GM23248 (cell line): ENCODE data around the gene AP1B1. TPM values are rescaled to one million over a fixed set of nuclear protein-coding genes. Genes with fewer than 3 reads are reported as not detected.
A peak's percentile ranks its signal among the peaks of the same experiment; 100 is the strongest.

Experiments
- DNase-seq: peaks from one replicate; pipeline ENCODE4 v3.0.0-alpha.2; 2015
- H2AFZ ChIP-seq: fragments of 200-600 bp; sonication (generic); 2 replicates; pipeline ENCODE4 v1.6.1; 2016; ENCODE audit warnings: antibody characterized with exemption
- H3F3A ChIP-seq: fragments of 200-600 bp; sonication (generic); 2 replicates; pipeline ENCODE4 v1.6.1; 2016; ENCODE audit warnings: mild to moderate bottlenecking, antibody characterized with exemption, mixed run types; ENCODE audit not compliant: insufficient read depth
- H3K27ac ChIP-seq: fragments of 200-600 bp; sonication (generic); 2 replicates; pipeline ENCODE4 v1.5.1; 2016; ENCODE audit warnings: mild to moderate bottlenecking
- H3K27me3 ChIP-seq: fragments of 200-600 bp; sonication (generic); replicated peaks from 2 replicates; pipeline ENCODE4 v1.6.1; 2016; ENCODE audit warnings: mild to moderate bottlenecking; ENCODE audit not compliant: insufficient read depth
- H3K36me3 ChIP-seq: fragments of 200-600 bp; sonication (generic); 2 replicates; pipeline ENCODE4 v1.6.1; 2016; ENCODE audit warnings: low read depth, mild to moderate bottlenecking
- H3K4me1 ChIP-seq: fragments of 200-600 bp; sonication (generic); 2 replicates; pipeline ENCODE4 v1.6.1; 2016; ENCODE audit warnings: mild to moderate bottlenecking; ENCODE audit not compliant: insufficient read depth
- H3K4me2 ChIP-seq: fragments of 200-600 bp; sonication (generic); one replicate; pipeline ENCODE4 v1.6.1; 2016; ENCODE audit warnings: mild to moderate bottlenecking; ENCODE audit not compliant: unreplicated experiment
- H3K4me3 ChIP-seq: fragments of 200-600 bp; sonication (generic); 2 replicates; pipeline ENCODE4 v1.5.1; 2016; ENCODE audit warnings: mild to moderate bottlenecking
- H3K79me2 ChIP-seq: fragments of 200-600 bp; sonication (generic); 2 replicates; pipeline ENCODE4 v1.6.1; 2016; ENCODE audit warnings: mild to moderate bottlenecking; ENCODE audit not compliant: insufficient read depth
- H3K9ac ChIP-seq: fragments of 200-600 bp; sonication (generic); 2 replicates; pipeline ENCODE4 v1.6.1; 2016; ENCODE audit warnings: mild to moderate bottlenecking
- H3K9me2 ChIP-seq: fragments of 200-600 bp; sonication (generic); 2 replicates; pipeline ENCODE4 v1.6.1; 2016; ENCODE audit warnings: mixed run types, mild to moderate bottlenecking, moderate library complexity; ENCODE audit not compliant: insufficient read depth
- H3K9me3 ChIP-seq: fragments of 200-600 bp; sonication (generic); one replicate; pipeline ENCODE4 v1.6.1; 2017; ENCODE audit warnings: low read depth
- H4K20me1 ChIP-seq: fragments of 200-600 bp; sonication (generic); 2 replicates; pipeline ENCODE4 v1.6.0; 2016; ENCODE audit not compliant: insufficient read depth
- EZH2 ChIP-seq: fragments of 200-600 bp; sonication (generic); IDR thresholded peaks from 2 replicates; pipeline ENCODE4 v1.6.1; 2018; ENCODE audit warnings: antibody characterized with exemption, mild to moderate bottlenecking; ENCODE audit not compliant: insufficient read depth, poor library complexity, severe bottlenecking
- EZH2phosphoT487 ChIP-seq: fragments of 200-600 bp; sonication (generic); IDR thresholded peaks from 2 replicates; pipeline ENCODE4 v1.6.1; 2018; ENCODE audit warnings: antibody characterized with exemption, moderate library complexity, mild to moderate bottlenecking, low read depth; ENCODE audit not compliant: insufficient read depth
- WGBS, 2 experiments: methylation state at CpG; one replicate each; pipeline ENCODE4 v1.1.6; 2015 to 2017; ENCODE audit warnings: low lambda C conversion rate in 2 of 2, low coverage in 1 of 2; ENCODE audit errors: missing lambda C conversion rate in 2 of 2; 5-methylcytosine and 5-hydroxymethylcytosine counted together
- in situ Hi-C: fragments of 300-500 bp; cut with MboI; formaldehyde crosslinking; loops from 2 replicates; pipeline ENCODE4 v1.15.0; 2020
- polyA plus RNA-seq: library from polyadenylated mRNA; unstranded; fragments of >200 nt; fragmentation: Nextera tagmentation; extraction: Ambion mirVana; gene quantifications from 2 replicates; pipeline ENCODE4 v1.2.1, GENCODE V29; 2016
- total RNA-seq: library from RNA; depleted of rRNA; stranded (reverse); fragments of >200 nt; shearing (Covaris generic); gene quantifications from 2 replicates; pipeline ENCODE4 v1.2.3, GENCODE V29; 2014

The AP1B1 gene
- total and polyA plus RNA-seq, 2 experiments from 2014 or later = 41.7 to 49.8 TPM

DNA sequence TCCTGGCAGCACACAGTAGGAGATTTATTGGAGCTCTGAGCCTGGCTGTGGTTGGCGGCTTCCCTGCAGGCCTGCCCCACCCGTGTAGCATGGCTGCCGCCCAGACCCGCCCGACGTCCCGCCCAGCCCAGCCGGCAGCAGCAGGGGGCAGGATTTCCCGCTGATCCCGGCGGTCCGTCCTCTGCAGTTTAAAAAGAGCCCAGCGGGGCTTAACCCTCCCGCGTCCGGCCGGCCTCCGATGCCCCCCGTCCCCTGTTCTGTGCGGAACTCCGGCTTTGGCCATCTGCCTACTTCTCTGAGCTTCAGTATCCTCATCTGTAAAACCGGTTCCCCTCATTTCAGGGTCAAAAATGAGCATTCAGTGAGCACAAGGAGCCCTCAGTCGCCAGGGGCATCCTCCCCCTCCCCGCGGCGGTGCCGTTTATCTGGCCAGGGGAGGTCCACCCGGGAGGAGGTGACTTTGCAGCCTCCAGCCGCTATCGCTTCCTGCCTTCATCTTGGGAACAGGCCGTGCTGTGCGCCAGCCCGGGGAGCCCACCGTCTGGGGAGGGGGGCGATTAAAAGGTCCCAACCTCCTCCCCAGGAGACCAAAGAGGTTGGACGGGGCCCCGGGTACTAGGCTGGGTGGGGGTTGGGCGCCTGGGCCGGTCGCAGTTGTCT is 82.1 kb downstream of the AP1B1 start, which contains the start of gene GAS2L1:
Gene GAS2L1, plus strand, starts transcription at position 476 of the 660 bp plus-strand sequence. CDS start 1,456 bp downstream, outside the sequence.
- Histone ChIP-seq H3K9me2 (no peaks in the 10 kb centered on the region), H3K9me3 (no peaks in the 10 kb centered on the region), H2AFZ (peak within 1 kb of the TSS; percentile 98), H3K4me3 (peak within 1 kb of the TSS; percentile 87), H3K4me1 (peaks cover 16% of the 10 kb centered on the region), H3K4me2 (peak within 1 kb of the TSS; percentile 96), H3K27me3 (no peaks in the 10 kb centered on the region), H3K9ac (peak within 1 kb of the TSS; percentile 84), H3K79me2 (peaks cover 24% of the 10 kb centered on the region), H3K27ac (peak within 1 kb of the TSS; percentile 51), H4K20me1 (no peaks in the 10 kb centered on the region), H3K36me3 (no peaks in the 10 kb centered on the region), H3F3A (peaks cover 3% of the 10 kb centered on the region)
- WGBS, 2 experiments = 0 to 1% methylated on average over 26 to 40 of the region's 40 CpGs
- in situ Hi-C loops = no loop called here
- DNase-seq = peak; percentile 94
- TF ChIP-seq EZH2phosphoT487 (no peak), EZH2 (no peak)

DNA sequence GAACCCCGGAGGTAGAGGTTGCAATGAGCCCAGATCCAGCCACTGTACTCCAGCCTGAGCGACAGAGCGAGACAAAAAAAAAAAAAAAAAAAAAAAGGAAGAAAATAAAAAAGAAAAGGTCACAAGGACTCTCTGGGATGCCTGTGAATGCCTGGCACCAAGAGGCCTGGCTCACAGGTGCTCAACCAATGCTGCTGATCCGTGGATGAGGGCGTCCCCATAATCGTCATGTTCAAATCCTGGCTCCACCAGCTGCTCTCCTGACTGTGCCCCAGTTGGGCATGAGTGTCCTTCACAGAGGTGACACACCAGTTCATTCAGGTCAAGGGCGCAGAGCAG is 82.6 kb downstream of the AP1B1 start:
- peaks cover 24% of the 10 kb centered on the region for H3K79me2 ChIP-seq
- in situ Hi-C loops = no loop called here
- no peak overlapping the region for H3K27ac ChIP-seq
- 60 to 66% methylated on average over 7 of the region's 7 CpGs for WGBS, 2 experiments
- no peak overlapping the region for H3K4me3 ChIP-seq
- H3K36me3 ChIP-seq = no peaks in the 10 kb centered on the region
- H3K9me3 ChIP-seq = no peaks in the 10 kb centered on the region
- peaks cover 13% of the 10 kb centered on the region for H3K4me1 ChIP-seq
- H4K20me1 ChIP-seq = no peaks in the 10 kb centered on the region
- H3F3A ChIP-seq = peaks cover 8% of the 10 kb centered on the region
- peak overlapping the region; percentile 98; the same call in 1 of the 2 replicates for H2AFZ ChIP-seq
- TF ChIP-seq EZH2 = no peak
- TF ChIP-seq EZH2phosphoT487 = no peak
- no peaks in the 10 kb centered on the region for H3K9me2 ChIP-seq
- no peak for DNase-seq
- H3K4me2 ChIP-seq = no peak overlapping the region
- H3K27me3 ChIP-seq = no peaks in the 10 kb centered on the region
- H3K9ac ChIP-seq = no peak overlapping the region

DNA sequence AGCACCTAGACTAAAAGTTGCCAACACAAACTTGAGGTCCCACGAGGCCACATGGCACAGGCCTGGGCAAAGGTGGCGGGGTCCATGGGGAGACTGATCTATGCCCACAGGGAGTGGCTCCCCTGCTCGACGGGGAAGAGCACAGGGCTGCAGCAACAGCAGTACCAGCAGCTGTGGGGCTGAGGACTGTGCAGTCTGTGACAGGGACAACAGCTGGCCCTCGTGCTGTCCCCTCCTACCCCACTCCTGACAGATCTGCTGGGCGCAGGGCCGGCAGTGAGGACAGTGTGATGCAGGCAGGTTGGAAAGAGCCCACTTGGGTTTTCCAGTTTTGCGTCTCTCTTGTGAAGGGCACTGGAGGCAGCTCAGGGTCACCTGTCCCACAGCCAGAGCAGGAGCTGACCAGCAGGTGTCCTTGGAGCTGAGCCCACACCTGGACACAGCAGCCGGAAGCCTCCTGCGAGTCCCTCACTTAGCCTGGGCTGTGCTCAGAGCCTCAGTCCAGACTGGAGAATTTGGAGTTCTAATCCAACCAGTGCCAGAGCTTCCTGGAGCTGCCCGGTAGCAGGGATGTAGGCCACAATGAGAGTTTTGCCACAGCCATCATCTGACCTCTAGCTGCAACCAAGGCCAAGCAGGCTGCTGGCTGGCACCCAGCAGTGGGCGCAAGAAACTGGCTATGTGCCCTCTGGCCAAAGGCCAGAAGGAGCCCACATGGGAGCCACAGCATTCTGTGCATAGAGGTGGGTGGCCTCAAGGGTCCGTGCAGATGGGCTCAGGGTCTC is 85.5 kb downstream of the AP1B1 start:
- H3K79me2 ChIP-seq = peaks cover 5% of the 10 kb centered on the region; the same call in 1 of the 2 replicates
- no peaks in the 10 kb centered on the region for H3K9me3 ChIP-seq
- H3K27me3 ChIP-seq = no peaks in the 10 kb centered on the region
- no peaks in the 10 kb centered on the region for H3K9me2 ChIP-seq
- no peak overlapping the region for H3K4me2 ChIP-seq
- no peak overlapping the region for H3K4me3 ChIP-seq
- H3K27ac ChIP-seq = no peak overlapping the region
- no peak for DNase-seq
- H3F3A ChIP-seq = peaks cover 30% of the 10 kb centered on the region
- WGBS, 2 experiments = 28 to 29% methylated on average over 11 to 13 of the region's 13 CpGs
- H4K20me1 ChIP-seq = no peaks in the 10 kb centered on the region
- H3K36me3 ChIP-seq = peaks cover 26% of the 10 kb centered on the region
- TF ChIP-seq EZH2 (no peak), EZH2phosphoT487 (no peak)
- H3K9ac ChIP-seq = no peak overlapping the region
- in situ Hi-C loops = no loop called here
- H3K4me1 ChIP-seq = no peaks in the 10 kb centered on the region
- no peak overlapping the region for H2AFZ ChIP-seq

DNA sequence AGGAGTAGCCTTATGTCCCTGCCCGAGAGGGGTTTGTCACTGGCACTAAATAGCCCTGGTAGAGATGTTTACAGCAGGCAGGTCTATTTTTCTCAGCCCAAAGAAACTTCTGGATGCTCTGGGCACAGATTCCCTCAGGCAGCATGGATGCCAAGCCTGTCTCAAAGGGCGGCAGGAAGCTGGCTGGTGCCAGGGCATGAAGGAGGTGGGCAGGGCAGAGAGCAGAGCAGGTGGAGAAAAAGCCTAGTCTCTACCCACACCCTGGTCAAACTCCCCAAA is 86.0 kb downstream of the AP1B1 start:
- in situ Hi-C loops = no loop called here
- H3K27ac ChIP-seq = no peak overlapping the region
- no peaks in the 10 kb centered on the region for H3K9me3 ChIP-seq

More for the DNA sequence above, 86.0 kb downstream of the AP1B1 start:
- no peak for TF ChIP-seq EZH2phosphoT487
- TF ChIP-seq EZH2 = no peak
- DNase-seq = no peak
- H3K4me2 ChIP-seq = no peak overlapping the region
- no peaks in the 10 kb centered on the region for H3K4me1 ChIP-seq
- H2AFZ ChIP-seq = no peak overlapping the region
- H3K27me3 ChIP-seq = no peaks in the 10 kb centered on the region
- H3K9me2 ChIP-seq = no peaks in the 10 kb centered on the region
- peaks cover 35% of the 10 kb centered on the region for H3F3A ChIP-seq
- 14 to 19% methylated on average over 2 of the region's 2 CpGs for WGBS, 2 experiments
- peaks cover 31% of the 10 kb centered on the region for H3K36me3 ChIP-seq
- H4K20me1 ChIP-seq = no peaks in the 10 kb centered on the region
- no peak overlapping the region for H3K9ac ChIP-seq
- H3K4me3 ChIP-seq = no peak overlapping the region
- peaks cover under 1% of the 10 kb centered on the region; the same call in 1 of the 2 replicates for H3K79me2 ChIP-seq
